WI38 (cell line): ENCODE results near the gene EGR1.
A peak's percentile ranks its signal among the peaks of the same experiment; 100 is the strongest.
"Not testable (repeated sequence)": the region's sequence is repeated elsewhere in the genome, so short reads cannot be mapped to it uniquely, and the experiment has no call there.

Source experiments
- H3K4me3 ChIP-seq: 2 replicates; pipeline ENCODE4 v1.5.1; 2011; ENCODE audit warnings: low read depth, mild to moderate bottlenecking, control low read depth, low read length
- CTCF ChIP-seq: IDR thresholded peaks from 2 replicates; pipeline ENCODE4 v1.5.1; 2012; ENCODE audit warnings: low read depth, mild to moderate bottlenecking, control low read depth, low read length

EGR1 gene

GRCh38 chr5:138503487-138504270 is 38.4 kb downstream of the EGR1 start:
- peak; percentile 73 for TF ChIP-seq CTCF
- no peak overlapping the region for H3K4me3 ChIP-seq

GRCh38 chr5:138504799-138505198 is 39.5 kb downstream of the EGR1 start:
- no peak overlapping the region for H3K4me3 ChIP-seq
- no peak for TF ChIP-seq CTCF

- no peak overlapping the region for H3K4me3 ChIP-seq
- no peak for TF ChIP-seq CTCF
Measured at GRCh38 chr5:138506370-138507306, 41.4 kb downstream of the EGR1 start.

GRCh38 chr5:138507485-138507884 is 42.2 kb downstream of the EGR1 start:
- H3K4me3 ChIP-seq: not testable (repeated sequence)

- no peak overlapping the region for H3K4me3 ChIP-seq
- TF ChIP-seq CTCF: no peak
Measured at GRCh38 chr5:138508958-138509357, 43.7 kb downstream of the EGR1 start.

- TF ChIP-seq CTCF: no peak
- no peak overlapping the region for H3K4me3 ChIP-seq
Measured at GRCh38 chr5:138514021-138514420, 48.7 kb downstream of the EGR1 start.

GRCh38 chr5:138515556-138516245 is 50.4 kb downstream of the EGR1 start:
- no peak for TF ChIP-seq CTCF
- no peak overlapping the region for H3K4me3 ChIP-seq
